Frontal cortex (tissue), 4 donors: Measurements from ENCODE around the gene APP. TPM values are rescaled to one million over a fixed set of nuclear protein-coding genes. Genes with fewer than 3 reads are reported as not detected.

ENCODE experiments used
- DNase-seq, 2 donors: peaks; one replicate each; pipeline ENCODE4 v3.0.0; 2012; ENCODE audit warnings: low spot score in 2 of 2
- FAIRE-seq: peaks from 2 replicates; lab custom pipeline; 2012; peaks lifted over from hg19 to GRCh38; lab: Jason Lieb, UNC
- total RNA-seq: library from RNA; depleted of rRNA; stranded (reverse); fragments of >200 nt; gene quantifications from one replicate; pipeline ENCODE4 v1.2.3, GENCODE V29; 2014
- donor health status: control.
- donor health status: control.
- donor health status: control.

Gene APP
- total RNA-seq, 1 donor from 2014 or later: 549 TPM

DNA sequence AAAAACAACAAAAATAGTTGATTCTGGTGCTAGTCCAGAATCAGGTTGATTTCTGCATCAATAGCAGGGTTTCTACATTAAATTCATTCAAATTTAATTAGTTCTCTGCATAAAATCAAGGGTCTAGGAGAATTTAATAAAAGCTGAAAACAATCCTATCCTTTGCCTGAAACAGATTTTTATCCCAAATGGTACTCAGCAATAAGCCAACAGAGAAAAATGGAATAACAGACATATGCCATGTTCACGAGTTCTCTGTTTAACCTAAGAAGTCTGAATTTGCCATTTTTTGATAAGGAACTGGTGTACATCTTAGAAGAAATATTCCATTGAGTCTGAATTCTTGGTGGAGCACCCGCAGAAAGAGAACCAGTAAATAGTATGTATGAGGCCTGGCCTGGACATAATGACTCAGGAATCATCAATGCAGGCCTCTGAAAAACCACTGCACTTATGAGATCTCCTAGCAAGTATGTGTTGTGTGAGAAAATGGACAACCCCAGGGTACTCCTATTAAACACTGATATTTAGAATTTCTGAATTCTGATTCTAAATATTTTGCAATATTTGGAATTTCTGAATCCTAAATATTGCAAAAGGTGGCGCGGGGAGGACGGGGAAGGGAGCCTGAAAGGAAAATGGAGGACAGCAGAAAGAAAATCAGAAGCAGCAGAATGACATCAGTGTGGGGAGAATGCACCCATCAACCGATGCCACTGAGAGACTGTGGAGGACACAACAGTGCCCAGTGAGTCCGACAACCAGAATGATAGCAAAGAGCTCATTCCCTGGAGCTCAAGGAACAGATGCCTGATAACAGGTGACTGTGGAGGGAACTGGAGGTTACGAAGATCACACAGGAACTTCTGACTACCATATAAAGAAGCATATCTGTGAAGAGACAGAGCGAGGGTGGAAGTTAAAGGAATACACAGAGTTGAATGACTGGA, 97.6 kb downstream of the APP start:
- FAIRE-seq (no peak), DNase-seq (no peak)

DNA sequence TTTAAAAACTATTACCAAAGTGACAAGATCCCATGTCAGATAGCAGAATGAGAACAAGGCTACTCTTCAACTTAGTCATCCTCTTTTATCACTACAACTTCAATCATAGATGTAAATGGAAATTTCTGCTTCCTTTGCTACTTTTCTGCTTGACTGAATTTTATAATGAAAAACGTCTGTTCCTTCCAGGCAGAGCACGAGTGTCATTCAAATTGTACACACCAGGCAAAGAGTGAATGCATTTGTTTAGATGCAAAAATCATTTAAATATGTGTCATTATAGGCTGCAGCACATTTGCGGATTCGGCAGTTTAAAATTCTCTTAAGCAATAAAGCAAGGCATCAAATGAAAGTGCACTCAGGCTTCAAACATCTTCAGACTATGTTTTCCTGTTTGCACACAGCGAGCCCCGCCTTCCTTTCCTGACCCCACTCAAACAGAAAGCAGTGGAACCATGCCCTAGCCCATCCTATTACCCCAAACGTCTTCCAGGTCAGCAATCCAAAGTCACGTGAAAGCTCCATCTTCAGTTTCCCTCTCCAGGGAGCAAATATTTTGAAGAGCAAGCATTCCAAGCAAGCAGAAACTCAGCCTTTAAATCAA, 99.6 kb downstream of the APP start:
- no peak for DNase-seq
- no peak for FAIRE-seq

DNA sequence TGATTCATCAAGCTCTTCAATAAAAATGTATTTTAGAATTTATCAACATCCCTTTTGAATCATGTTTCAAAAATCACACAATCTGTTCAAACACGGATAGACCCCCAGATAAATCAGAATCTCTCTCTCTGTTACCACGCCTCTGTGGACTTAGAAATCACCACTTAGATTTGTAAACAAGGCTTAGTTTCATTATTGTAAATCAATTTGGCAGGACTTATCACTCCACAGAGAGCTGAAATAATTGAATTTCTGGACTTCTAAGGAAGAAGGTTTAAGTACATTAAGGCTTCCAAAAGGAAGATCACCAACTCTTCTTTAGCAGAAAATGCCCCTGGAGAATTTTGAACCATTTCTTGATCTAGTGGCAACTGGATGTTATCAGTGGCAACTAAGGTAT, 100.4 kb downstream of the APP start:
- DNase-seq (no peak), FAIRE-seq (no peak)

DNA sequence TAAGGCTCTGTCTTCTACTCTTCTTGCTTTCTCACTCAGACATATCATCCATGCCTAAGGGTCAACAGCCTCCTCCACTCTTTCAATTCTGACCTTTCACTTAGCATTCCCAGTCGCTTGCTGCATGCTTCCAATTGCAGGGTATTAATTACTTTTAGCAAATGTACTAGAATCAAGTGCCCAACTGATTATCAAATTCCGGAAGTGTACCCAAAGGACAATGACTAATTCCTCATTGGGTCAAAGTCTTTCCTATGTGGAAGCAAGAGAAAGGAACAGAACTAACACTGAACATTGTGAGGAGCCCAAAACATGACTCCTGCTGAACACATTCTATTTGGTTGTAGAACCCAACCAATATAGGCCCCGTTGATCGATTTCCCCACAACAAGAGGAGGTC, 101.8 kb downstream of the APP start:
- FAIRE-seq (no peak), DNase-seq (no peak)

DNA sequence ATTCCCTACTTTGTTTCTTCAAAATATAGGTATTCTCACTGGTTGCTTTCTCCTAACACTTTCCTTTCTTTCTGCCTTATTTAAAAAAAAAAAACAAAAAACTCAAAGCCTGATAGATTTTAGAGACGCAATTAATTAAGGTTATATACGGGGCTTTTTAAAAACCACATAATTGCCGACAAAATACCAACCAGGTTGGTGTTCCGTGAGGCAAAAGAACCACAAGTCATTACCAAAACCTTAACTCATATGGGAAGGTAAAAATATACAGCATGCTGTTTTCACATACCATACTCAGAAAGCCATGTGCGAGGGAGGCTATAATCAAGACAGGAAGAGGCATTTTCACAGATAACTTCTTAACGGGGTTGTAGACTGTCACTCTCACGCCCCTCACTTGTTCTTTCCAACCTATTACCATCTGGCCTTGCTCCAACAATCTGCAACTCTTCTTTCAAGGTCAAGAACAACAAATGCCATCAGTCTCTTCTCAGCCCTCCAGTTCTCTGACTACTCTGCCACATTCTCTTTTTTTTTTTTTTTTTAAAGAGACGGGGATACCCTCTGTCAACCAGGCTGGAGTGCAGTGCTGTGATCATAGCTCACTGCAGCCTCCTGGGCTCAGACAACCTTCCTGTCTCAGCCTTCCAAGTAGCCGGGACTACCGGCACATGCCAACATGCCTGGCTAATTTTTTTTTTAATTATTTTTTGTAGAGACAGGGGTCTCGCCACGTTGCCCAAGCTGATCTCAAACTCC, 102.6 kb downstream of the APP start:
- no peak for FAIRE-seq
- no peak for DNase-seq

DNA sequence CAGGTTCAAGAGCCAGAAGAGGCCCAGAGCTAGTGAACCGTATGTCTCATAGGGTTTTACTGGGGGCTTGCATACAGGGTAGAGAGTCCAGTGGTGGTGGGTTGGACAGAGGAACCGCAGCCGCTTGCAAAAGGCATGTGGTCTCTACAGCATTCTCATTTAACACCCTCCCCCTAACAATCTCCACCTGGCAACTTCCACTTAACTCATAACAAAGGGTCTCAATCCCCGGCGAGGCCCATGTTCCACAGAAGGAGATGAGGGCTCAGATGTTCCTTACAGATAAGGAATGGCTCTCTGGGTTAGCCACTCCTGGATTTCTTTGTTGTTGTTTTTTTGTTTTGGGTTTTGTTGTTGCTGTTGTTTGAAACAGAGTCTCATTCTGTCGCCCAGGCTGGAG, 106.1 kb downstream of the APP start:
- FAIRE-seq (no peak), DNase-seq (no peak)

DNA sequence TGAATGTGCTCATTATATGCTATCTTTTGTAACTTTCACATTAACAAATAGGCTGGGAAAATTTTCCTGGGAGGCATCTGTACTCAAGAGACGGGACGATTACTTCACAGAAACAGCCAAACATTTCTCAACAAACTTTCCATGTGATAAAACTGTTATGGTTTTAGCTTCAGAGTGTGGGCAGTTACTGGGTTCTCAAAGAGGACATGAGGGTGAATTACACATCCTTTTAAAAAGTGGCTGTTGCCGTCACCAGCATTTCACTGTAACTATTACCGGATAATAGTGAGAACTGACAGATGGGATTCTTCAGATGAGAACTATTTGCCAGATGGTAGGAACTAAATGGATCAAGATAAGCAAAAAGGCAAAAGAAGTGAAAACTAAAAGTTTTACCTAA, 109.1 kb downstream of the APP start:
- no peak for FAIRE-seq

DNA sequence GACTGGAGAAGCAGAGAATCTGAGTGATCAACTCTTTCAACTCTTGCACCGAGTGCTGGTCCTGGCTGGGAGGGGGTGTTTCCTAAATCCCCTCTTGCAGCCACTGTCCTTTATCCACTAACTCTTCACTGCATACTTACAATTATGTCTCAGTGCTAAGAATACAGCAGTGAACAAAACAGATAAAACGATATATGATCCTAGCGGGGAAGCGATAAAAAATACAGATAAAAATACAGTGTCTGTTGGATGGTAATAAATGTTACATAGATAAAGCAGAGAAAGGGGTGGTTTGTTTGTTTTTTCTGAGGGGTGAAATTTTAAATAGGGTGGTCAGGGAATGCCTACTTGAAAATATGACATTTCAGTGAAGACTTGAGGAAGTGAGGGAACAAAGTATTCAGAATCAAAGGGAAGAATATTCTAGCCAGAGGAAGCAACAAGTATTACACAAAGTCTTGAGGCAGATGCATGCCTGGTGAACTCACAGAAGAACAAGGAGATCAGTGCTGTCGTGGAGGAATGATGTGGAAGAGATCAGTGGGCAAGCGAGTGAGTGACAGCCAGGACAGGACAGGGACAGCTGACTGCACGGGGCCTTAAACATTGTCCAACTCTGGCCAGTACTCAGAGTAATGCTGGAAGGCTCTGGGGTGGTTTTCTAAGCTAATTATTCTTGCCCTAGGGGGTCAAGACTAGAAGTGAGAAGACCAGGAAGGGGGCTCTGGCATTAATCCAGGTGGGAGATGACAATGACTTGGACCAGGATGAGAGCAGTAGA, 110.0 kb downstream of the APP start:
- DNase-seq: no peak

More for the DNA sequence above, 109.1 kb downstream of the APP start:
- DNase-seq: no peak

DNA sequence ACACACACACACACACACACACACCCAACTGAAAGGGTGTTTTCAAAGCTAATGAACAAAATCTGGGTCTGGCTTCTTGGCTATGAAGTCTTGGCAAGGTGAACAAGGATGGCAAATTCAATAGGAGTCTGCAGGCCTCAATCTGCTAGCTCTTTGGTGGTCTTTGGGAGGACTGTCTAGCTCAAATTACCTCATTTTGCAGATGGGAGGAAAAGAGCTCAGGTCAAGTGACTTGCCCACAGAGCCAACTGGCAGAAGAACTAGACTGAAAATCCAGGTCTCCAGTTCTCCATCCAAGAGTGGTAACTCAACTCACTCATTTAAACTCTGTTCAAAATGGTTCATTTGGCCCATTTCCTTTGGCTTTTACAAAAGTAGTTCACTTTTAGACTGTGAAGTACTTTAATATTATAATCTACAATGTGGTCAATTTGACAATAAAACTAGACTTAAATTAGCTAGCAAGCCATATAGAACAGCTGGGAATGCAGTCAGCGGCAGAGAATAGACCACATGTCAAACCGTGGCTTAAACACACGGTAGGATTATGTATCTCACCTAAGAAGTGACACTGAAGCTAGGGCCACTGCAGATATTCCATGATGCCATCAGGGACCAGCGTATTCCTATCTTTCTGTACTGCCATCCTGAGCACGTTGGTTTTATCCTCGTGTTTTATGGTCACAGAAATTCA, 112.9 kb downstream of the APP start:
- DNase-seq (no peak), FAIRE-seq (no peak)

More for the DNA sequence above, 110.0 kb downstream of the APP start:
- FAIRE-seq: no peak

DNA sequence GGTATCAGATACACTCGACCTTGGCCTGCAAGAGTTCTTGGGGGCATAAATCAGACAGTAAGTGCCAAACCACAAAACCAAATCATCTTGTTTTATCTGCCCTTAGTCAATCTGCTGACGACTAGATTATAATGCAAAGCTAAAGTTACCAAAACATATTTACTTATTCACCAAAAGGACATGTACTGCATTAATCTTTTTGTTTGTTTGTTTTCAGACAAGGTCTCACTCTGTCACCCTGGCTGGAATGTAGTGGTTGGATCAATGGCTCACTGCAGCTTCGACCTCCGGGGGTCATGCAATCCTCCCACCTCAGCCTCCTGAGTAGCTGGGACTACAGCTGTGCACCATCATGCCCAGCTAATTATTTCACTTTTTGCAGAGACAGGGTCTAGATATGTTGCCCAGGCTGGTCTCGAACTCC, 114.7 kb downstream of the APP start:
- DNase-seq: no peak
- FAIRE-seq: no peak

DNA sequence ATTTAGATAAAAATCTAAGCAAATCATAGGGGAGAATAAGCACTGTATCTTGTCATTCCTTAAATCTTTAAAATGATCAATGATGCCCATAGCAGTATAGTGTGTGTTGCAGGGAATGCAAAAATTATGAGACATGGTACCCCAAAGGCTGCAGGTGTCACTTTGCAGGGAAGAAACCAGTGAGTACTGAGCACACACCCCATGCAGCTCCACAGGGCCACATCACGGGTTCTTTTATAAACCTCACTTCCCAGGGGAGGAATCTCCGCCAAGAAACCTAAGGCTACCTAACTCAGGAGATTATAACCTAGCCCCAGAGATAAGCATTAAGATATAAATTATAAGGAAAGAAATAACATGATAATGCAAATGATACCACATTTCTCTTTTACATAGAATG, 115.6 kb downstream of the APP start:
- no peak for FAIRE-seq
- no peak for DNase-seq

DNA sequence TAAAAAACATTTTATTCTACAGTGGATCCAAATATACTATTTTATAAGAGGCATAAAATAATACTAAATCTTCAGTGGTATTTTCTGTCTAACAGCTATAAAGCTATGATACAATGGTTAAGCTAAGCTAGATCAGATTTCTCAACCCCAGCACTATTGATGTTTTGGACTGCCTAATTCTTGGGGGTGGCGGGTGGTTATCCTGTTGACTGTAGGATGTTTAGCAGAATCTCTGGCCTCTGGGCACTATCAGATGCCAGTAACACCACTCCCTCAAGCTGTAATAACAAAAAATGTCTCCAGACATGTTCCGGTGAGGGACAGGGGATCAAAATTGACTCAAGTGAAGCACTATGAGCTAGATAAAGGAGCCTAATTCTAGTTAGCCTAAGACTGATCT, 118.5 kb downstream of the APP start:
- no peak for FAIRE-seq
- DNase-seq: no peak

DNA sequence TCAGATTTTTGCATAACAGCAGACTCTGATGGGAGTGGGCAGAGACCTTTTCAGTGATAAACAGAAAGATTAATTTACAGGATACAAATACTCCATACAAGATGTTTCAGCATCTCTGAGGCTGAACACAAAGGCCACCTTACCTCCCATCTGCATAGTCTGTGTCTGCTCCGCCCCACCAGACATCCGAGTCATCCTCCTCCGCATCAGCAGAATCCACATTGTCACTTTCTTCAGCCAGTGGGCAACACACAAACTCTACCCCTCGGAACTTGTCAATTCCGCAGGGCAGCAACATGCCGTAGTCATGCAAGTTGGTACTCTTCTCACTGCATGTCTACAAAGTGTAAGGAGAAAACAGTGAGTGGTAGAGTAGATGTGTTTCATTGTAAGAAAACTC, 119.7 kb downstream of the APP start:
- no peak for DNase-seq
- FAIRE-seq: no peak

DNA sequence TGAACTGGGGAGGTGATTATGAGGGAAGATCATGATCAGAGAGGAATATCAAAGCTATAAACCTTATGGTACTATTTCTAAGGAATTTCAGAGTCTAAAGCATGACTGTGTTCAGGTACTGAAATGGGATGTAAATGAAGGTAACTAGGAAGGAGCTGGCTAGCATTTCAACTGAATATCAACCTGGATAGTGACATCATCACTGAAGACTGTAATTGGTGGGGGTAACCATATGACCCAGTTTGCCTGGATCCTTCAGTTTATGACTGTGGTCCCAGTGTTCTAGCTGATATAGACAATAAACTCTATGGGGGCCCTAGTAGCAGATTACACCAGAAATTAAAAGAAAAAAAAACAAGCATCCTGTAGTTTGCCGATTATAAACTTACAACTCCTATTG, 120.8 kb downstream of the APP start:
- FAIRE-seq: no peak

DNA sequence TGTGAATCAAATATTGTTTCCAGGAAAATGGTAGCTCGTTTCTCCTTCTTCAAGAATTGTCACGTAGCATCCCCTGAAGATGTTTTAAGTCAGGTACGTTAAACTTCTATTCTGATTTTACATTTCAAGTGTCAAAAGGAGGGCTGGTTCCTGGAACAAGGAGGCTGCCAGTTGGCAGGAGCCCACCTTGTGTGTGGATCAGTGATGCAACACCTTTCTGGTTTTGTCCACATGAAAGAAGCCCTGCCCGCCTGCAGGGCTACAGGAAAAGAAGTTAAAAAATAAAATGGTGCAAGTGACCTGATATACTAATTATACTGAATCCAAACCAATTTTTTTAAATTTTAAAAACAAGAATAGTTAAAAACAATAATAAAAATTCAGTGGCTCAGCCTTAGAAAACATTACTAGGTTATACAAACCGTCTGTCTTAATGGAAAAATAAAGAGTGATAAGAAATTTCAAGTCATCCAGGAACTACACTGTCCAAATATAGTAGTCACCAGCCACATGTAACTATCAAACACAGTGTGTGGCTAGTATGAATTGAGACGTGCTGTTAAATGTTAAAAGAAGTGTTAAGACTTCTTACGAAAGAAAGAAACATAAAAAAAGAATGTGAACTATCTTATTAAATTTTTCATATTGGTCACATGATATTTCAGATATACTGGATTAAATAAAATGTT, 123.1 kb downstream of the APP start:
- no peak for DNase-seq
- no peak for FAIRE-seq

More for the DNA sequence above, 120.8 kb downstream of the APP start:
- no peak for DNase-seq

DNA sequence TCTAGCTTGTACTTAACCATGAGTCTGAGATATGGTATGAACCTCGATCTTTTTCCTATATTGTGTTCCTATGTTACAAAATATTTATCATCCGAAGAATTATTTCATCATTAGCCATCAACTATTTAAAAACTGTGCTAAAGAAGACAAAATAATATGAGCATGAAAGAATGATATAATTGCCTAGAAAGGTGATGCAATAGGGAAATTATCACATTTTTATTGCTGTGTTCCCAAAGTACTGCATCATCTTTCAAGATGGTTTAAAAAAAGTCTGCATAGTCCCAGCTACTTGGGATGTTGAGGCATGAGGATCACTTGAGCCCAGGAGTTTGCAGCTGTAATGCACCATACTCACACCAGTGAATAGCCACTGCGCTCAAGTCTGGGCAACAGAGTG, 126.7 kb downstream of the APP start:
- FAIRE-seq (no peak), DNase-seq (no peak)

DNA sequence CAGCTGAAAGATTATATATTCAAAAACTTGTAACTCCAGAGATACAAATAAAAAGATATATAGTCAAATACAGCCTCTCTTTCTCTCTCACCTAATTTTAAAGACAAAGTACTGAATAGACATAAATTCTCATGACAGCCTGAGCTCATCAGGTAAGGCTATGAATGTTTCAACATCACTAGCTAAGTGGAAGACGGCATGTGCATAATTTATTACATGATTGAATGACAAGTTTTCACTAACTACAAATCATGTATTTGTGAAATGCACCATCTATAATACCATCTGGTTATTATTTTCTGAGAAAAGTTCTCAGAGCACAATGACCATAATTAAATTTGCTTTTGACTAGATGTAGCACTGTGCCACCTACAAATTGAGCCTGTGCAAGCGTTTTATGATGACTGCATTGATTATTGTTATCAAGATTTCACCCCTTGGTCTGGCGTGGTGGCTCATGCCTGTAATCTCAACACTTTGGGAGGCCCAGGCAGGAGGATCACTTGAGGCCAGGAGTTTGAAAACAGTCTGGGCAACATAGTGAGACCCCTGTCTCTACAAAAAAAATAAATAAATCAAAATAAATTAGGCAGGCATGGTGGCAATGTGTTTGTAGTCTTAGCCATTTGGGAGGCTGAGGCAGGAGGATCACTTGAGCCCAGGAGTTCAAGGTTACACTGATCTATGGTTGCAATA, 128.2 kb downstream of the APP start:
- DNase-seq: no peak
- no peak for FAIRE-seq
